Measurements from ENCODE around the gene CCL8.

Gene CCL8

DNA sequence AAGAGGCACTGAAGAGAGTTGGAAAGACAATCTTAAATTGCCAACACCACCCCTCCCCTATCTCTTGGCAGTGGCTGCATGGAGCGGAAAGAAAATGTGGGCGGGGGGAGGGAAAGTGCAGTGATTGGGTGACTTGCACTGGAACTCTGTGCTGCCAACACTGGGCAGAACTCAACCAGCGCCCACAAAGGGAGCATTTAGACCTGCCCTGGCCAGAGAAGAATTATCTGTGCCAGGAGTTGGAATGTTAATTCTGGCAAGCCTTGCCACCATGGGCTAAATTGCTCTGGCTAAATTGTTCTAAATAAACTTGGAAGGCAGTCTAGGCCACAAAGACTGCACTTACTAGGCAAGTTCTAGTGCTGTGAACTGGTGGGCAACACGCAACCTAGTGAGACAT is 30.5 kb downstream of the CCL8 start:
- Histone ChIP-seq H3K9me2 (replicated peaks; ENCODE audit: insufficient read depth, low read length) (no peaks in the 10 kb centered on the region), H3K27me3 (replicated peaks; ENCODE audit: insufficient read depth, low read length) (no peaks in the 10 kb centered on the region), H3K9ac (ENCODE audit: low read length) (no peak overlapping the region), H3K36me3 (replicated peaks; ENCODE audit: insufficient read depth, low read length) (no peaks in the 10 kb centered on the region), H3F3A (ENCODE audit: insufficient read depth, low read length) (no peaks in the 10 kb centered on the region), H2AFZ (ENCODE audit: low read length) (no peak overlapping the region), H3K4me1 (ENCODE audit: low read length) (no peaks in the 10 kb centered on the region), H3K4me2 (ENCODE audit: low read depth, low read length) (no peak overlapping the region), H4K20me1 (ENCODE audit: insufficient read depth, low read length) (no peaks in the 10 kb centered on the region), H3K27ac (ENCODE audit: low read length) (no peak overlapping the region), H3K9me3 (replicated peaks; ENCODE audit: insufficient read depth, low read length) (no peaks in the 10 kb centered on the region), H3K79me2 (ENCODE audit: low read length) (no peaks in the 10 kb centered on the region), H3K4me3 (ENCODE audit: low read length) (no peak overlapping the region)
- TF ChIP-seq EZH2phosphoT487 (IDR thresholded peaks at IDR 0.05; ENCODE audit: low read length) (no peak), EZH2 (optimal IDR thresholded peaks at IDR 0.05; ENCODE audit: low read depth, low read length) (no peak)
- TF ChIP-seq, protein P1, sequence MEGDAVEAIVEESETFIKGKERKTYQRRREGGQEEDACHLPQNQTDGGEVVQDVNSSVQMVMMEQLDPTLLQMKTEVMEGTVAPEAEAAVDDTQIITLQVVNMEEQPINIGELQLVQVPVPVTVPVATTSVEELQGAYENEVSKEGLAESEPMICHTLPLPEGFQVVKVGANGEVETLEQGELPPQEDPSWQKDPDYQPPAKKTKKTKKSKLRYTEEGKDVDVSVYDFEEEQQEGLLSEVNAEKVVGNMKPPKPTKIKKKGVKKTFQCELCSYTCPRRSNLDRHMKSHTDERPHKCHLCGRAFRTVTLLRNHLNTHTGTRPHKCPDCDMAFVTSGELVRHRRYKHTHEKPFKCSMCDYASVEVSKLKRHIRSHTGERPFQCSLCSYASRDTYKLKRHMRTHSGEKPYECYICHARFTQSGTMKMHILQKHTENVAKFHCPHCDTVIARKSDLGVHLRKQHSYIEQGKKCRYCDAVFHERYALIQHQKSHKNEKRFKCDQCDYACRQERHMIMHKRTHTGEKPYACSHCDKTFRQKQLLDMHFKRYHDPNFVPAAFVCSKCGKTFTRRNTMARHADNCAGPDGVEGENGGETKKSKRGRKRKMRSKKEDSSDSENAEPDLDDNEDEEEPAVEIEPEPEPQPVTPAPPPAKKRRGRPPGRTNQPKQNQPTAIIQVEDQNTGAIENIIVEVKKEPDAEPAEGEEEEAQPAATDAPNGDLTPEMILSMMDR (IDR thresholded peaks at IDR 0.05; ENCODE audit: low read length), result no peak
- DNase-seq, result no peak

DNA sequence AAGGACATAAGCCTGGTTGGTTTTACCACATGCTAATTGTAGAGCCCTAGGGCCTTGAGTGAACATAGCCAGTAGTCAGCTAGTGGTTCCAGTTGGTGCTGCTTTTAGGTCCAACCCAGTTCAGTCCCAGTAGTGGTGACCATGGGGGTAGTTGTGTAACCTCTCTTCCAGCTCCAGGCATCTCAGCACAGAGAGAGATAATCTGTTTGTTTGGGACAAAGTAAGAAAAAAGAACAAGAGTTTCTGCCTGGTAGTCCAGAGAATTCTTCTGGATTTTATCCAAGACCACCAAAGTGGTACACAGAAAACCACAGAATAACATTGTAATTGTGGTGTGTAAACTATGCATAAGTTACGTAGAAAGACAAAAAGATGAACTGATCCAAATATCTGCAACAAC is 31.9 kb downstream of the CCL8 start:
- Histone ChIP-seq H3K9me3 (replicated peaks; ENCODE audit: insufficient read depth, low read length) (no peaks in the 10 kb centered on the region), H3K4me2 (ENCODE audit: low read depth, low read length) (no peak overlapping the region), H3K27me3 (replicated peaks; ENCODE audit: insufficient read depth, low read length) (no peaks in the 10 kb centered on the region), H4K20me1 (ENCODE audit: insufficient read depth, low read length) (no peaks in the 10 kb centered on the region), H3K4me1 (ENCODE audit: low read length) (no peaks in the 10 kb centered on the region), H3K27ac (ENCODE audit: low read length) (no peak overlapping the region), H2AFZ (ENCODE audit: low read length) (no peak overlapping the region), H3K9ac (ENCODE audit: low read length) (no peak overlapping the region), H3K4me3 (ENCODE audit: low read length) (no peak overlapping the region), H3K9me2 (replicated peaks; ENCODE audit: insufficient read depth, low read length) (no peaks in the 10 kb centered on the region), H3K79me2 (ENCODE audit: low read length) (no peaks in the 10 kb centered on the region), H3F3A (ENCODE audit: insufficient read depth, low read length) (no peaks in the 10 kb centered on the region), H3K36me3 (replicated peaks; ENCODE audit: insufficient read depth, low read length) (no peaks in the 10 kb centered on the region)
- TF ChIP-seq, protein P1 (IDR thresholded peaks at IDR 0.05; ENCODE audit: low read length), result no peak
- TF ChIP-seq EZH2phosphoT487 (IDR thresholded peaks at IDR 0.05; ENCODE audit: low read length), result no peak
- TF ChIP-seq EZH2 (optimal IDR thresholded peaks at IDR 0.05; ENCODE audit: low read depth, low read length), result no peak
- DNase-seq, result no peak

DNA sequence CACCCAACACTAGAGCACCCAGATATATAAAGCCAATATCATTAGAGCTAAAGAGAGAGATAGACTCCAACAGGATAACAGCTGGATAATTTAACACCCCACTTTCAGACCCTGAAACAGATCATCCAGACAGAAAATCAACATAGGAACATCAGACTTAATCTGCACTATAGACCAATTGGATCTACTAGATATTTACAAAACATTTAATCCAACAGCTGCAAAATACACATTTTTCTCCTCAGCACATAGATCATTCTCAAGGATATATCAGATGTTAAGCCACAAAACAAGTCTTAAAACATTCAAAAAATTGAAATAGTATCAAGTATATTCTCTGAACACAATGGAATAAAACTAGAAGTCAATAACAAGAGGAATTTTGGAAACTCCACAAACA is 33.0 kb downstream of the CCL8 start:
- H3K9me2 ChIP-seq (replicated peaks; ENCODE audit: insufficient read depth, low read length), result no peaks in the 10 kb centered on the region
- H3F3A ChIP-seq (ENCODE audit: insufficient read depth, low read length), result no peaks in the 10 kb centered on the region
- DNase-seq, result no peak
- H3K27ac ChIP-seq (ENCODE audit: low read length), result no peak overlapping the region
- no peaks in the 10 kb centered on the region for H4K20me1 ChIP-seq (ENCODE audit: insufficient read depth, low read length)
- no peaks in the 10 kb centered on the region for H3K36me3 ChIP-seq (replicated peaks; ENCODE audit: insufficient read depth, low read length)
- no peak overlapping the region for H3K4me3 ChIP-seq (ENCODE audit: low read length)
- TF ChIP-seq EZH2phosphoT487 (IDR thresholded peaks at IDR 0.05; ENCODE audit: low read length), result no peak
- H3K27me3 ChIP-seq (replicated peaks; ENCODE audit: insufficient read depth, low read length), result no peaks in the 10 kb centered on the region
- H3K79me2 ChIP-seq (ENCODE audit: low read length), result no peaks in the 10 kb centered on the region
- no peak overlapping the region for H3K9ac ChIP-seq (ENCODE audit: low read length)
- H3K9me3 ChIP-seq (replicated peaks; ENCODE audit: insufficient read depth, low read length), result no peaks in the 10 kb centered on the region
- no peak overlapping the region for H2AFZ ChIP-seq (ENCODE audit: low read length)
- no peaks in the 10 kb centered on the region for H3K4me1 ChIP-seq (ENCODE audit: low read length)
- no peak overlapping the region for H3K4me2 ChIP-seq (ENCODE audit: low read depth, low read length)

DNA sequence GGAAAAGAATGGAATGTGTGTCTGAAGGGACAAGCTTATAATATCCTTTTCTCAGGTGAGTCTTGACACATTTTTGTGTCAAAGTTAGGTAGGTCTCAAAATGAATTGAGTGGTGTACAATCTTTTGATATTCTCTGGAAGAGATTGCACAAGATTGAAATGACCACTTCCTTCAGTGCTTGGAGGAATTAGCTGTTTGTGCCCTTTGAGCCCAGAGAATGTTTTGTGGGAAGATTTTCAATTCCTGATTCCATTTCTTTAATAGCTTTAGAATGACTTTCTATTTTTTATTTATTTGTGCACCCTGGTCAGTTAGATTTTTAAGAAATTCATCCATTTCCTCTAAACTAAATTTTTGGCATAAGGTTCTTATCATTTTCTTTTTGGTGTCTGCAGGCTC is 35.4 kb downstream of the CCL8 start:
- no peaks in the 10 kb centered on the region for H4K20me1 ChIP-seq (ENCODE audit: insufficient read depth, low read length)
- no peaks in the 10 kb centered on the region for H3K36me3 ChIP-seq (replicated peaks; ENCODE audit: insufficient read depth, low read length)
- H3K79me2 ChIP-seq (ENCODE audit: low read length), result no peaks in the 10 kb centered on the region
- DNase-seq, result no peak
- H3K4me1 ChIP-seq (ENCODE audit: low read length), result no peaks in the 10 kb centered on the region
- no peak overlapping the region for H3K4me3 ChIP-seq (ENCODE audit: low read length)
- TF ChIP-seq, protein P1 (IDR thresholded peaks at IDR 0.05; ENCODE audit: low read length), result no peak
- no peak for TF ChIP-seq EZH2 (optimal IDR thresholded peaks at IDR 0.05; ENCODE audit: low read depth, low read length)
- TF ChIP-seq EZH2phosphoT487 (IDR thresholded peaks at IDR 0.05; ENCODE audit: low read length), result no peak
- no peak overlapping the region for H2AFZ ChIP-seq (ENCODE audit: low read length)
- H3K9ac ChIP-seq (ENCODE audit: low read length), result no peak overlapping the region
- no peaks in the 10 kb centered on the region for H3K27me3 ChIP-seq (replicated peaks; ENCODE audit: insufficient read depth, low read length)
- no peaks in the 10 kb centered on the region for H3K9me2 ChIP-seq (replicated peaks; ENCODE audit: insufficient read depth, low read length)
- no peak overlapping the region for H3K4me2 ChIP-seq (ENCODE audit: low read depth, low read length)
- no peaks in the 10 kb centered on the region for H3K9me3 ChIP-seq (replicated peaks; ENCODE audit: insufficient read depth, low read length)
- H3F3A ChIP-seq (ENCODE audit: insufficient read depth, low read length), result no peaks in the 10 kb centered on the region
- H3K27ac ChIP-seq (ENCODE audit: low read length), result no peak overlapping the region

All from MM.1S (cell line).